Psoas muscle (tissue), 8 donors: ENCODE data around the gene HOXA5. TPM values are rescaled to one million over a fixed set of nuclear protein-coding genes. Genes with fewer than 3 reads are reported as not detected.
A peak's percentile ranks its signal among the peaks of the same experiment; 100 is the strongest.

Experiments used
- ATAC-seq, 4 donors: fragments of 200-7000 bp; cut with Tn5 transposase; one replicate each; pipeline ENCODE4 v1.9.1; 2020; ENCODE audit warnings: moderate library complexity in 3 of 4, mild to moderate bottlenecking in 2 of 4
- DNase-seq, 2 donors: peaks; one replicate each; pipeline ENCODE4 v3.0.0-alpha.2; 2020
- H3K27ac ChIP-seq: fragments of 200-600 bp; one replicate; pipeline ENCODE4 v1.8.0; 2022
- H3K27me3 ChIP-seq, 3 donors: fragments of 200-600 bp in 1 of 3; one replicate each; pipeline versions ENCODE4 v1.6.1 to v1.8.0; 2013 to 2022; ENCODE audit warnings: low read length in 2 of 3, mild to moderate bottlenecking in 2 of 3, moderate library complexity in 1 of 3; ENCODE audit not compliant: insufficient read depth in 3 of 3
- H3K36me3 ChIP-seq, 2 donors: fragments of 200-600 bp in 1 of 2; one replicate each; pipeline versions ENCODE4 v1.6.1 to v1.8.0; 2013 to 2022; ENCODE audit warnings: low read depth in 1 of 2, mild to moderate bottlenecking in 1 of 2, moderate library complexity in 1 of 2; ENCODE audit not compliant: insufficient read depth in 1 of 2
- H3K4me1 ChIP-seq: fragments of 200-600 bp; one replicate; pipeline ENCODE4 v1.8.0; 2022
- H3K4me3 ChIP-seq: fragments of 200-600 bp; one replicate; pipeline ENCODE4 v1.8.0; 2022; ENCODE audit warnings: mild to moderate bottlenecking
- H3K9me3 ChIP-seq: fragments of 200-600 bp; one replicate; pipeline ENCODE4 v1.8.0; 2022
- CTCF ChIP-seq: fragments of 200-600 bp; IDR thresholded peaks from one replicate; pipeline ENCODE4 v1.8.0; 2022; ENCODE audit warnings: antibody characterized with exemption
- WGBS, 3 donors: extraction: QIAGEN DNeasy Blood & Tissue Kit; methylation state at CpG; one replicate each; pipeline versions ENCODE4 v1.1.6 to v1.1.7; 2013; 5-methylcytosine and 5-hydroxymethylcytosine counted together
- intact Hi-C, 2 donors: fragments of 100-400 bp; cut with DNase I; formaldehyde crosslinking; loops; one replicate each; pipeline versions ENCODE4 v1.11.0 to v1.14.2; 2022
- polyA plus RNA-seq, 3 donors: library from polyadenylated mRNA; stranded (reverse); fragments of 200-250 nt; gene quantifications; one replicate each; pipeline ENCODE4 v1.2.3, GENCODE V29; 2013
- total RNA-seq, 4 donors: library from RNA; stranded (reverse); fragmentation: NEBNext Ultra II Directional in 2 of 4; extraction: Animal tissue kit (Norgen Biotek cat#: 25700) in 2 of 4; gene quantifications; one replicate each; pipeline versions ENCODE4 v1.2.1 to v1.2.4, GENCODE V29; 2021 to 2023
- donor health status: healthy with polysubstance abuse.
- donor health status: DM: no; HTN: no; CAD: no; lungs with moderate emphysema.
- donor health status: Bipolar disorder and iron deficiency.
- donor health status: healthy.
- donor health status: DM: yes; HTN: yes; CAD: no.
- donor health status: DM: no; HTN: no; CAD: no.
- donor health status: DM: no; HTN: no; CAD: no.
- donor health status: DM: yes; HTN: yes; CAD: no.

HOXA5 gene
- total and polyA plus RNA-seq, 7 donors = 2.6 to 18.8 (median 6.6) TPM

- ATAC-seq = no peak
- Histone ChIP-seq H3K4me1 (peaks cover 16% of the 10 kb centered on the region), H3K9me3 (no peaks in the 10 kb centered on the region), H3K4me3 (peak overlapping the region; percentile 53), H3K27ac (peak overlapping the region; percentile 65), H3K36me3 (peaks cover 0 to 18% of the 10 kb centered on the region in 2 donors), H3K27me3 (no peaks in the 10 kb centered on the region)
- no peak for TF ChIP-seq CTCF
- DNase-seq = no peak
- WGBS, 3 donors = 64 to 76% (median 75%) methylated on average over 8 of the region's 8 CpGs
- intact Hi-C loops = no loop called here
Observed at GRCh38 chr7:27100694-27101170, 42.7 kb downstream of the HOXA5 start.

- Histone ChIP-seq H3K4me1 (peaks cover 12% of the 10 kb centered on the region), H3K36me3 (peaks cover 0 to 18% of the 10 kb centered on the region in 2 donors), H3K27me3 (no peaks in the 10 kb centered on the region), H3K27ac (peak overlapping the region; percentile 73), H3K9me3 (no peaks in the 10 kb centered on the region), H3K4me3 (peak overlapping the region; percentile 98)
- 90 to 93% (median 92%) methylated on average over 8 of the region's 8 CpGs for whole genome bisulfite sequencing, 3 donors
- intact Hi-C loops = no loop called here
- ATAC-seq = no peak
- no peak for TF ChIP-seq CTCF
- no peak for DNase-seq
Observed at GRCh38 chr7:27099453-27100370, 43.8 kb downstream of the HOXA5 start.

- Histone ChIP-seq H3K4me1 (peaks cover 12% of the 10 kb centered on the region), H3K27me3 (no peaks in the 10 kb centered on the region), H3K27ac (peak overlapping the region; percentile 73), H3K4me3 (peak overlapping the region; percentile 98), H3K9me3 (no peaks in the 10 kb centered on the region), H3K36me3 (peaks cover 0 to 18% of the 10 kb centered on the region in 2 donors)
- DNase-seq = peak in 1 of 2 donors; percentile 41
- intact Hi-C loops = no loop called here
- no peak for TF ChIP-seq CTCF
- ATAC-seq = peak in 1 of 4 donors; percentile 59
- 56 to 63% (median 57%) methylated on average over 38 of the region's 38 CpGs for WGBS, 3 donors
Observed at GRCh38 chr7:27098578-27099451, 44.7 kb downstream of the HOXA5 start.

GRCh38 chr7:27097686-27098577, 45.5 kb downstream of the HOXA5 start:
- TF ChIP-seq CTCF = no peak
- DNase-seq = peak in 1 of 2 donors; percentile 65
- Histone ChIP-seq H3K9me3 (no peaks in the 10 kb centered on the region), H3K4me3 (peak overlapping the region; percentile 98), H3K27me3 (no peaks in the 10 kb centered on the region), H3K36me3 (peaks cover 0 to 18% of the 10 kb centered on the region in 2 donors), H3K4me1 (peaks cover 12% of the 10 kb centered on the region), H3K27ac (peak overlapping the region; percentile 73)
- peak in 1 of 4 donors; percentile 39 for ATAC-seq
- intact Hi-C loops = loop anchor here in 1 of 2 donors (2.0 kb wide), 1 partner anchor 233 kb away; the partner anchor contains the start of gene SKAP2
- WGBS, 3 donors = 53 to 57% (median 55%) methylated on average over 31 to 35 of the region's 35 CpGs
